Parathyroid adenoma (tissue), 2 donors: ENCODE measurements around the gene PATL1.

Experiments
- H2AFZ ChIP-seq: fragments of 300-600 bp; sonication (generic); one replicate; pipeline ENCODE4 v1.7.0; 2017; ENCODE audit warnings: antibody characterized with exemption, mild to moderate bottlenecking
- H3K27ac ChIP-seq: fragments of 300-600 bp; sonication (generic); one replicate; pipeline ENCODE4 v1.7.0; 2017
- H3K27me3 ChIP-seq: fragments of 300-600 bp; sonication (generic); one replicate; pipeline ENCODE4 v1.7.0; 2017; ENCODE audit warnings: low read length; ENCODE audit not compliant: control insufficient read depth, insufficient read depth
- H3K36me3 ChIP-seq: fragments of 300-600 bp; sonication (generic); one replicate; pipeline ENCODE4 v1.7.0; 2017; ENCODE audit warnings: low read length; ENCODE audit not compliant: control insufficient read depth, insufficient read depth
- H3K4me1 ChIP-seq: fragments of 300-600 bp; sonication (generic); one replicate; pipeline ENCODE4 v1.7.0; 2017; ENCODE audit warnings: control low read depth
- H3K4me2 ChIP-seq: fragments of 300-600 bp; sonication (generic); one replicate; pipeline ENCODE4 v1.7.0; 2017; ENCODE audit warnings: low read length
- H3K4me3 ChIP-seq: fragments of 300-600 bp; sonication (generic); one replicate; pipeline ENCODE4 v1.7.0; 2017; ENCODE audit warnings: low read depth, low read length
- H3K79me2 ChIP-seq: fragments of 300-600 bp; sonication (generic); one replicate; pipeline ENCODE4 v1.7.0; 2017; ENCODE audit warnings: control low read depth
- H3K9ac ChIP-seq: fragments of 300-600 bp; sonication (generic); one replicate; pipeline ENCODE4 v1.7.0; 2017; ENCODE audit warnings: mild to moderate bottlenecking
- H3K9me3 ChIP-seq: fragments of 300-600 bp; sonication (generic); one replicate; pipeline ENCODE4 v1.7.0; 2017; ENCODE audit warnings: low read length; ENCODE audit not compliant: control insufficient read depth
- CTCF ChIP-seq: fragments of 300-600 bp; sonication (generic); IDR thresholded peaks from one replicate; pipeline ENCODE4 v1.7.0; 2017; ENCODE audit warnings: antibody characterized with exemption, mild to moderate bottlenecking
- donor health status: primary hyperparathyroidism.

PATL1 gene

GRCh38 chr11:59668950-59669610, at the start of gene PATL1:
Gene PATL1, minus strand, starts transcription at chr11:59669037. Its CDS starts 142 bp downstream, at chr11:59668895.
- Histone ChIP-seq H3K27ac (peak within 1 kb of the TSS; percentile 92), H3K9me3 (no peaks in the 10 kb centered on the region), H3K9ac (no peak within 1 kb of the TSS), H3K4me2 (peak within 1 kb of the TSS; percentile 87), H3K4me3 (peak within 1 kb of the TSS; percentile 69), H3K36me3 (no peaks in the 10 kb centered on the region), H3K79me2 (no peaks in the 10 kb centered on the region), H3K27me3 (no peaks in the 10 kb centered on the region), H3K4me1 (peaks cover 3% of the 10 kb centered on the region), H2AFZ (peak within 1 kb of the TSS; percentile 97)
- TF ChIP-seq CTCF = no peak

- Histone ChIP-seq H3K9me3 (no peaks in the 10 kb centered on the region), H3K9ac (no peak overlapping the region), H3K27me3 (no peaks in the 10 kb centered on the region)
These were observed 47.2 kb upstream of the PATL1 start for GRCh38 chr11:59716051-59716450.

GRCh38 chr11:59713745-59714144, 44.9 kb upstream of the PATL1 start, which contains the start of gene OR10V1:
Gene OR10V1, minus strand, starts transcription at chr11:59713845. Its CDS starts 0 bp downstream, at chr11:59713845.
- no peaks in the 10 kb centered on the region for H3K36me3 ChIP-seq
- no peak within 1 kb of the TSS for H3K4me3 ChIP-seq
- no peak within 1 kb of the TSS for H3K9ac ChIP-seq
- no peaks in the 10 kb centered on the region for H3K4me1 ChIP-seq
- no peak within 1 kb of the TSS for H2AFZ ChIP-seq
- H3K4me2 ChIP-seq = no peak within 1 kb of the TSS
- no peaks in the 10 kb centered on the region for H3K9me3 ChIP-seq
- TF ChIP-seq CTCF = no peak
- no peak within 1 kb of the TSS for H3K27ac ChIP-seq
- no peaks in the 10 kb centered on the region for H3K27me3 ChIP-seq
- no peaks in the 10 kb centered on the region for H3K79me2 ChIP-seq

More at GRCh38 chr11:59716051-59716450, 47.2 kb upstream of the PATL1 start:
- no peak for TF ChIP-seq CTCF
- no peak overlapping the region for H3K4me3 ChIP-seq
- no peaks in the 10 kb centered on the region for H3K79me2 ChIP-seq
- H3K36me3 ChIP-seq = no peaks in the 10 kb centered on the region
- no peak overlapping the region for H2AFZ ChIP-seq
- no peak overlapping the region for H3K4me2 ChIP-seq
- H3K27ac ChIP-seq = no peak overlapping the region
- H3K4me1 ChIP-seq = no peaks in the 10 kb centered on the region

- no peaks in the 10 kb centered on the region for H3K9me3 ChIP-seq
- no peak for TF ChIP-seq CTCF
These were observed 41.5 kb upstream of the PATL1 start for GRCh38 chr11:59710136-59710847.

More at GRCh38 chr11:59710136-59710847, 41.5 kb upstream of the PATL1 start:
- no peak overlapping the region for H3K27ac ChIP-seq
- no peaks in the 10 kb centered on the region for H3K79me2 ChIP-seq
- H3K36me3 ChIP-seq = no peaks in the 10 kb centered on the region
- H3K27me3 ChIP-seq = no peaks in the 10 kb centered on the region
- H3K4me1 ChIP-seq = no peaks in the 10 kb centered on the region
- H3K9ac ChIP-seq = no peak overlapping the region
- H3K4me3 ChIP-seq = no peak overlapping the region
- no peak overlapping the region for H2AFZ ChIP-seq
- H3K4me2 ChIP-seq = no peak overlapping the region
